CD4-positive, alpha-beta T cell treated with Interleukin-17A for 1 hour (primary cell): ENCODE results near the gene OPN5.

Experiments used
- DNase-seq: peaks from one replicate; pipeline ENCODE4 v3.0.0-alpha.2; 2020

The OPN5 gene

DNA sequence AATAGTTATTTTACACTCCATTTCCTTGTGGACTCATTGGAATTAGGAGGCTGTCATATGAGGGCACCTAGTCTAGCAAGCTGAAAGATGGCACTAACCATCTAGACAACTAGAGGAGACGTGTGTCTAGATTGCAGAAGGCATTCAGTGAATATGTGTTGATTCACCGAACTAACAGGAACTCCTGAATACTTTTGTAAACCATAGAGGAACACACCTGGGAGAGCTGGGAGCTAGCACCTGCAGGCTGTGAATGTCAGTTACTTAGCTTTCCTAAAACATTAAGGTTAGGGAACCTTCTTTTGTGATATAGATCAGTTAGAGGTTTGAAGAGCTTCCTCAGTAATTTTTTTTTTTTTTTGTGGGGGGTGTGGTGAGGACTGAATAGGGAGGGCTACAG lies 7.7 kb downstream of the OPN5 start:
- DNase-seq, result no peak

GRCh38 chr6:47792216-47792733 lies 10.4 kb downstream of the OPN5 start:
- DNase-seq, result no peak

DNA sequence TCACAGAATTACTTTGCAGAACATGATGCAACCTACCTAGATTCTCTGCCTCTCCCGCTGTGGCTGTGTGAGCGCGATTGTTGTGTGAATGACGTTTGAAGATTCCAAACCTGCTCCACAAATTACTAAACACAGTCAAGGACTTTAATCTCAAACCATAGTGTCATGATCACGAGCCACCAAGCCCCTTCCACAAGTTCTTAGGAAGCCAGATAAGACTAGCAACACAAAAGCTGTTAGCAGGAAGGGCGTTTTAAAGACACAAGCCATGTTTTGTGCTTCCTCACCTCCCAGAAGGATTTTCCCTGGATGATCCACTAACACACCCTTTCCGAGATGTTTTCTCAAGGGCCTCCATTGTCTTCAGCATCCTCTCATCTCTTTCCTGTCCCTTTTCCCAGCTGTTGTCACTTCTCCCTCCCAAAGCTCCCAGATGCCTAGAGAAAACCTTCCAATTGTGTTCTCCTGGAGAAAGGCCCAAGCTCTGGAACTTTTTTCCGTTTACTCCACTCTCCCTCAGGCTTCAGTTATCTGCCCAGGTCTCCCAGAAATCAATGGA lies 12.8 kb downstream of the OPN5 start:
- no peak for DNase-seq

DNA sequence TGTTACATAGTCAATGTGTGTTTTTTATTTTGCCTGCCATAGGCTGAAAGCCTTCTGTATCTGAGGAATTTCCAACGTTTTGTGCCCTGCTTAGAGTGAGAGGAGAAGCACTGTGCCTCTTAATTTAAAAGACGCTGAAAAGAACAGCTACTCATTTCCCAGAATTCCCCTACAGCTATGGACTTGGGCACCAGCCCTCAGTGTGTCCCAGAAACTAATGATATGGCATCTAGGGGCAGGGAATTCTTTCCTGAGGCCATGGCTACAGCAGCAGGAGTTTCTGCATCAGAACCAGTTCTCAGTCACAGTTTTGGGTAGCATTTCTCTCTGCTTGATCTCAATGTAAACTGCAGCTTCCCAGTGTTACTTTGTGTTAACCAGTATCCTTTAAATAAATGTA lies 20.2 kb downstream of the OPN5 start:
- no peak for DNase-seq

- DNase-seq, result no peak
These were observed 23.0 kb downstream of the OPN5 start for GRCh38 chr6:47804821-47805220.

DNA sequence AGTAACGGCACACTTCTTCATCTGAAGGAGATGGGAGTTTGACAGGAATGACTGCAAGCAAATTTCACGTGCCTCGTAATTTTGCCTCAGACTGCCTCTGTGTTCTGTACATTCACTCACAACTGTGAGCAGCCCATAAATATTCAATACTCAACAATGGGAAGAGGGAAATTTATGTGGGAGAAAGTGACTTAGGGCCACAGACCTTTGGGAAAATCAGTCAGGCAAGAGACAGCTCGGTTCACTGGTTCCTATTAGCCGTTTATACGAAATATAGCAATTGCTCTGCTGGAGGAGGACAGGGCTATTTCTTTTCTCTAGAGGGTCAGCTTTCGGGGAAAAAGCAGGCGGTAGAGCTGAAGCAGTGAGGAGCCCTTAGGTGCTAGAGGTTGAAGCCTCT lies 28.0 kb downstream of the OPN5 start:
- no peak for DNase-seq

- DNase-seq, result no peak
These were observed 29.1 kb downstream of the OPN5 start for GRCh38 chr6:47810885-47811284.

GRCh38 chr6:47811443-47811842 lies 29.6 kb downstream of the OPN5 start:
- DNase-seq, result no peak

DNA sequence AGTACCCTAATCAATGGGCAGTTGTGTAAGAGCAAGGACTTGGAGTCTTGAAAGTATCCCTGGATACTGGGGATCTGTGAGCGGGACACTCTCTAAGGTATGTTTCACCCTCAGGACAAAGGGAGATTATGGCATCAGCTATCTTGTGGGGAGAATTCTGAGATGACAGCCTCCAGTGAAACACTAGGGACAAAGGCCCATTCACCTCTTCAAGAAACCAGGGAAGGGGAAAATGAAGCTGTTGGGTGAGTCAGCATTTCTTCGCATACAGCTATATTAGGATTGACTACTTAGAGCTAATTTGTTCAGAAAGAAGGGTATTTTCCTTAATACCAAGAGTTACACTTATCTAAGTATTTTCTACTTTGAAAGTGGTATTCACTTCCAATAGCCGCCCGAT lies 35.9 kb downstream of the OPN5 start:
- DNase-seq, result no peak

GRCh38 chr6:47819461-47819860 lies 37.6 kb downstream of the OPN5 start:
- no peak for DNase-seq

DNA sequence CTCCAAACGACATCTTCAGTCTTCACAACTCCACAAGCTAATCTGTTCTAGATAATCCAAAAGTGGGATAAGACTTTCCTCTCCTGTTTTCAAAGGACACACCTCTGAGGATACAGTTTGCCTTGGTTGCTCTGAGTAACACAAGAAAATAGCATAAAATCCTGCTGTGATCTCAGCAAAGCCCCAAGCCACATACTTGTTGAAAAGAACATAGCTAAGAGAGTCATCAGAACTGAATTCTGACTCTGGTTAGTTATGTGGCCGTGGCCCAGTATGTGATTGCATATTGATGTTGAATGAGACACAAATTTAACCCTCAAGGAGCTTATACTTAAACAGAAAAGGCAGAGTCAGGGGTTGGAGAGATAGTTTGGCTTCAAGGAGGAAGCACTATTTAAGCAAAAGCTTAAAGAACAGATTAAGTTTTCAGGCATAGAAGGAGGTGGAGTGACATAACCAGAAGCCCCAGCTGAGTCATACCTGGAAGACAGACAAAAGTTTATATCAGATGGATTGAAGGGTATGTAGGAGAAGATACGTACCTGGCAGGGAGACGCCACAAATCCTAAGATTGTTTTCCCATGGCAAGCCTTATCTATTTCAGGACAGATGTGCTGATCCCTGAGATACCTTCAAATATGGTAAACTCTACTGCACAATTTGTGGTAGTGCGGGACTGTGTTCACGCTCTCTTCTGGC lies 41.2 kb downstream of the OPN5 start:
- no peak for DNase-seq

- no peak for DNase-seq
These were observed 50.7 kb downstream of the OPN5 start for GRCh38 chr6:47832386-47833100.

- DNase-seq, result no peak
These were observed 52.4 kb downstream of the OPN5 start for GRCh38 chr6:47834196-47834595.

DNA sequence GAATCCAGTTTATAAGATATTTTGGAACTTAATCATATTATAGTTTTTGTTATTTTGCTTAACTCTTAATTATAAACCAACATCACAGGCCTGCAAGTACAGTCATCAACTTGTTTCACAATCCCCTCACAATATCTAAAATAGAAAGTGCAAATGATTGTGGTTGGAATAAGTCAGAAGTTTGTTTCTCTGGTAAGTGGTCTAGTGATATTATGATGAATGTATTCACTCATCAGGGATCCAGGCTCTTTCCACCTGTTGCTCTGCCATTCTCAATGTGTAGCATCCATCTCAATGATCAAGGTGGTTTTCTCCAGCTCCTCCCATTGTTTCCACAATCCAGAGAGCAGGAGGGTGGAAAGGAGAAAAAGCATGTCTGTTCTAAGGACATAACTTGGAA lies 54.2 kb downstream of the OPN5 start:
- no peak for DNase-seq

DNA sequence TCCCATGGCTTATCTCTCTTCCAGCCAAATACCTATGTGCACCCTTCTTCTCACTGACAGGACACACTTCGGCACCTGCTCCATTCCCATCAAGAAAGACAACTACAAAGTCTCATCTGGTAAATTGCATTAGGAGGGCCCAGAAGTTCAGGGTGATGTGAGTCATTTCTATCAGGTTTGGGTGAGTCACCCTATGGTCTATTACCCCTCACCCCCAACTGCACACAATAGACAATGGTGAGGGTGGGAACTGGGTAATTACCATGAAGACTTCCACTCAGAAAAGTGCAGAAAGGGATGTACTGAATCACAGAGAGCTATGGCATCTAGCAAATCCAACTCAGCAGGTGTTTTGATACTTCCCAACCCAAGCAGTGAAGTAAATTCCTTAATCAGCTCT lies 54.8 kb downstream of the OPN5 start:
- DNase-seq, result no peak

GRCh38 chr6:47839645-47840044 lies 57.8 kb downstream of the OPN5 start:
- DNase-seq, result no peak

GRCh38 chr6:47844881-47845280 lies 63.0 kb downstream of the OPN5 start:
- DNase-seq, result no peak

DNA sequence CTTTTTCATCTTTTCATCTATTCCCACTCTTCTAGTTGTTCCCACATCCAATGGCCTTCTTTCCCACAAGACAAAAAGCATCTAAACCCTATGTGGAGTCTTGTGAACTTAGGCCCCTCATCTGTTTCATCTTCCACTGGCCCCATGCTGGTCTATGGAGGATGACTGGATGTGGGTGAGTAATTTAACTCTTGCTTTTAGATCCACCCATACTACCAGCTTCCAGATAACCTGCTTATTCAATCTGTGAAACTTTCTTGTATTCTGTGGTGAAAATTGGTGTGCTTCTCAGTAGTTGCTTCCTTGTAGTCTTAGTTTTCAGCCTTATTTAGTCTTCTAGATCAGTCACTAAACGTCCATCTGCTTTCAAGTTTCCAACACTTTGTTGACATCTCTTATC lies 64.9 kb downstream of the OPN5 start:
- no peak for DNase-seq

GRCh38 chr6:47851091-47851490 lies 69.3 kb downstream of the OPN5 start:
- no peak for DNase-seq

DNA sequence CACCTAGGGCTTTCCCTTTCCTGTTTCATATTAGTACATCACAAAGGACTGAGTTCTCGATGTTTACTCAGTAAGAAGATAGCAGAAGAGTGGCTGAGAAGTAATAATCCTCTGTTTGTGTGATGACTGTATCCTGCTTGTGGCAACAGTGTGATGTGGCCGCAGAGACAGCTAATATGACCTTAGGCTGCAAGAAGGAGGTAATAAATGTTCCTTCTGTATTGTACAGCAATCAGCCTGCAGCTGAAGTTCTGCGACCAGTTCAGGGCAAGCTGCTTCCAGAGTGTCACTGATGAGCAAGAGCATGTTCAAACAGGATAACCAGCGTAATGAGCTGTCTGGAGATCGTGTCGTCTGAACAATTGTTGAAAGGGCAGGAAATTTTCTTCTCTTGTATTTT lies 70.9 kb downstream of the OPN5 start:
- DNase-seq, result no peak

GRCh38 chr6:47853766-47854165 lies 71.9 kb downstream of the OPN5 start:
- DNase-seq, result no peak

DNA sequence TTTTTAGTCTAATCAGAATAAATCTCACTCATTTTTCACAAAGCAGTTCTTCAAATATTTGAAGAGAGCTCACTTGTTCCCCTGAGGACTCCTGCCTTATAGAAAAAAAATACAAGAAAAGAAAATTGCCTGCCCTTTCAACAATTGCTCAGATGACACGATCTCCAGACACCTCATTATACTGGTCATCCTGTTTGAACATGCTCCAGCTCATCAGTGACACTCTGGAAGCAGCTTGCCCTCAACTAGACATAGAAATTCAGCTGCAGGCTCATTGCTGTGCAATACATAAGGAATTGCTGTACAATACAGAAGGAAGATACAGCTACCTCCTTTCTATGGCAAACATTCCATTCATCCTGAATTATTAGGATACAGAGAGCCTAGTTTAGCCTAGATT lies 73.1 kb downstream of the OPN5 start:
- no peak for DNase-seq

DNA sequence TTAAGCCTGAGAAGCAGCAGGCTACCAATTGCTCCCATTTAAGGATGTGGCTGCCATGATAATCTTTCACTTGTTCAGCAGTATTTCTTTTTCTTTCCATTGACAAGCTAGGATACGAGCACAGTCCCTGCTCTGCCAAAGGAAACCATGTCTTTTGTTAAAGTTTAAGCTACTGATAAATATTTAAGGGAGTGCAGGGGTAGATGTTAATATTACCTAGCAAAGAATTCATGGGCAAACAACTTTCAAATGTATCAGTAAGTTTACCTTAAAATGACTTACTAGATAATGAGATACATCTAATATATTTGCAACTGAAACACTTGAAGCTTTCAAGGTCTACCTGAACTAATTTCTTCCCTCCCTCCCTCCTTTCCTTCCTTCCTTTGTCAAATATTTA lies 77.3 kb downstream of the OPN5 start:
- DNase-seq, result no peak

- DNase-seq, result no peak
These were observed 80.9 kb downstream of the OPN5 start for GRCh38 chr6:47862731-47863130.
